Karpas-422 (cell line): ENCODE measurements around the gene MRPL44. TPM values are rescaled to one million over a fixed set of nuclear protein-coding genes. Genes with fewer than 3 reads are reported as not detected.
A peak's percentile ranks its signal among the peaks of the same experiment; 100 is the strongest.

Experiments
- DNase-seq: peaks from one replicate; pipeline ENCODE4 v3.0.0-alpha.2; 2015
- H2AFZ ChIP-seq: fragments of 200-600 bp; sonication (generic); 2 replicates; pipeline ENCODE4 v1.6.1; 2014; ENCODE audit warnings: antibody characterized with exemption, low read length, mixed read lengths
- H3K27ac ChIP-seq: fragments of 200-600 bp; sonication (generic); 2 replicates; pipeline ENCODE4 v1.5.1; 2014; ENCODE audit warnings: mild to moderate bottlenecking, low read length, moderate library complexity
- H3K27me3 ChIP-seq: fragments of 200-600 bp; sonication (generic); 2 replicates; pipeline ENCODE4 v1.6.1; 2014; ENCODE audit warnings: low read length, mixed read lengths
- H3K36me3 ChIP-seq: fragments of 200-600 bp; sonication (generic); 2 replicates; pipeline ENCODE4 v1.6.1; 2014; ENCODE audit warnings: low read length, mixed read lengths; ENCODE audit not compliant: insufficient read depth
- H3K4me1 ChIP-seq: fragments of 200-600 bp; sonication (generic); 2 replicates; pipeline ENCODE4 v1.6.1; 2014; ENCODE audit warnings: mild to moderate bottlenecking, low read length, mixed read lengths
- H3K4me2 ChIP-seq: fragments of 200-600 bp; sonication (generic); 2 replicates; pipeline ENCODE4 v1.6.1; 2014; ENCODE audit warnings: low read length, low read depth, mild to moderate bottlenecking; ENCODE audit not compliant: poor library complexity, severe bottlenecking
- H3K4me3 ChIP-seq: fragments of 200-600 bp; sonication (generic); 2 replicates; pipeline ENCODE4 v1.5.1; 2014; ENCODE audit warnings: mild to moderate bottlenecking, antibody characterized with exemption, low read length, mixed read lengths
- H3K79me2 ChIP-seq: fragments of 200-600 bp; sonication (generic); 2 replicates; pipeline ENCODE4 v1.6.1; 2014; ENCODE audit warnings: mild to moderate bottlenecking, low read length, mixed read lengths
- H3K9ac ChIP-seq: fragments of 200-600 bp; sonication (generic); 2 replicates; pipeline ENCODE4 v1.6.0; 2014; ENCODE audit warnings: low read length
- H3K9me2 ChIP-seq: fragments of 200-600 bp; sonication (generic), shearing (Covaris generic); replicated peaks from 2 replicates; pipeline ENCODE4 v1.6.0; 2014; ENCODE audit warnings: mild to moderate bottlenecking, low read length, moderate library complexity; ENCODE audit not compliant: insufficient read depth
- H3K9me3 ChIP-seq: fragments of 300-700, 200-600 bp; sonication (generic); 2 replicates; pipeline ENCODE4 v1.6.1; 2014; ENCODE audit warnings: low read length, mixed read lengths
- H4K20me1 ChIP-seq: fragments of 200-600 bp; sonication (generic); 2 replicates; pipeline ENCODE4 v1.6.1; 2014; ENCODE audit warnings: mild to moderate bottlenecking, antibody characterized with exemption, low read length, low read depth; ENCODE audit not compliant: insufficient read depth
- total RNA-seq: library from RNA; depleted of rRNA; stranded (reverse); fragments of >200 nt; shearing (Covaris generic); gene quantifications from 2 replicates; pipeline ENCODE4 v1.2.3, GENCODE V29; 2014; ENCODE audit warnings: low replicate concordance

MRPL44 gene
- total RNA-seq, 1 experiment from 2014 or later: 34.9 TPM

GRCh38 chr2:223943135-223943534 lies 14.1 kb upstream of the MRPL44 start:
- Histone ChIP-seq H3K79me2 (no peaks in the 10 kb centered on the region), H3K9me2 (no peaks in the 10 kb centered on the region), H3K4me3 (no peak overlapping the region), H3K27ac (no peak overlapping the region), H3K36me3 (no peaks in the 10 kb centered on the region), H4K20me1 (0 out of 2 replicates have a peak, but pooled peaks cover 2% of the 10 kb centered on the region), H3K9me3 (no peaks in the 10 kb centered on the region), H3K9ac (no peak overlapping the region), H3K27me3 (no peaks in the 10 kb centered on the region), H3K4me1 (peaks cover 15% of the 10 kb centered on the region), H2AFZ (no peak overlapping the region), H3K4me2 (no peak overlapping the region)
- DNase-seq: no peak

GRCh38 chr2:223943561-223944008 lies 13.7 kb upstream of the MRPL44 start:
- Histone ChIP-seq H3K27ac (no peak overlapping the region), H2AFZ (no peak overlapping the region), H3K4me2 (no peak overlapping the region), H3K9ac (no peak overlapping the region), H3K9me3 (no peaks in the 10 kb centered on the region), H3K36me3 (no peaks in the 10 kb centered on the region), H3K79me2 (no peaks in the 10 kb centered on the region), H3K9me2 (no peaks in the 10 kb centered on the region), H3K4me3 (no peak overlapping the region), H3K27me3 (no peaks in the 10 kb centered on the region), H4K20me1 (0 out of 2 replicates have a peak, but pooled peaks cover 2% of the 10 kb centered on the region), H3K4me1 (peaks cover 15% of the 10 kb centered on the region)
- DNase-seq: no peak

GRCh38 chr2:223944166-223944702 lies 13.0 kb upstream of the MRPL44 start:
- Histone ChIP-seq H2AFZ (peak overlapping the region; percentile 86; the same call in 1 of the 2 replicates), H3K9ac (peak overlapping the region; percentile 78)

GRCh38 chr2:223944703-223945531 lies 12.3 kb upstream of the MRPL44 start, which contains the start of gene WDFY1:
Gene WDFY1 (minus strand): TSS chr2:223945335. CDS start chr2:223945284, 51 bp downstream.
- H3K79me2 ChIP-seq: no peaks in the 10 kb centered on the region

More at GRCh38 chr2:223944166-223944702, 13.0 kb upstream of the MRPL44 start:
- DNase-seq: no peak
- Histone ChIP-seq H3K9me3 (no peaks in the 10 kb centered on the region), H3K27ac (no peak overlapping the region), H3K4me2 (peak overlapping the region; percentile 69), H3K36me3 (no peaks in the 10 kb centered on the region), H3K4me1 (peaks cover 15% of the 10 kb centered on the region), H3K79me2 (no peaks in the 10 kb centered on the region), H4K20me1 (no peaks in the 10 kb centered on the region), H3K4me3 (peak overlapping the region; percentile 73), H3K27me3 (no peaks in the 10 kb centered on the region), H3K9me2 (no peaks in the 10 kb centered on the region)

GRCh38 chr2:223945755-223946154 lies 11.5 kb upstream of the MRPL44 start:
- Histone ChIP-seq H4K20me1 (no peaks in the 10 kb centered on the region), H3K4me3 (peak overlapping the region; percentile 73), H3K9me3 (no peaks in the 10 kb centered on the region), H3K4me2 (peak overlapping the region; percentile 69), H3K27me3 (no peaks in the 10 kb centered on the region), H2AFZ (peak overlapping the region; percentile 80), H3K27ac (no peak overlapping the region), H3K9me2 (no peaks in the 10 kb centered on the region), H3K4me1 (peaks cover 21% of the 10 kb centered on the region), H3K9ac (peak overlapping the region; percentile 78), H3K36me3 (no peaks in the 10 kb centered on the region), H3K79me2 (no peaks in the 10 kb centered on the region)
- DNase-seq: no peak

More at GRCh38 chr2:223944703-223945531, 12.3 kb upstream of the MRPL44 start, which contains the start of gene WDFY1:
- no peak within 1 kb of the TSS for H3K27ac ChIP-seq
- no peaks in the 10 kb centered on the region for H3K27me3 ChIP-seq
- H3K9me3 ChIP-seq: no peaks in the 10 kb centered on the region
- DNase-seq: peak; percentile 90
- H4K20me1 ChIP-seq: no peaks in the 10 kb centered on the region
- H3K4me2 ChIP-seq: peak within 1 kb of the TSS; percentile 69
- H3K4me1 ChIP-seq: peaks cover 15% of the 10 kb centered on the region
- H3K9ac ChIP-seq: peak within 1 kb of the TSS; percentile 78
- H3K36me3 ChIP-seq: no peaks in the 10 kb centered on the region
- H3K9me2 ChIP-seq: no peaks in the 10 kb centered on the region
- peak within 1 kb of the TSS; percentile 86 for H2AFZ ChIP-seq
- peak within 1 kb of the TSS; percentile 73 for H3K4me3 ChIP-seq

GRCh38 chr2:223947711-223948205 lies 9.5 kb upstream of the MRPL44 start:
- no peaks in the 10 kb centered on the region for H3K27me3 ChIP-seq
- DNase-seq: no peak
- no peak overlapping the region for H3K27ac ChIP-seq
- no peak overlapping the region for H3K4me2 ChIP-seq
- no peaks in the 10 kb centered on the region for H3K36me3 ChIP-seq
- no peaks in the 10 kb centered on the region for H4K20me1 ChIP-seq
- no peak overlapping the region for H3K4me3 ChIP-seq
- no peak overlapping the region for H3K9ac ChIP-seq
- no peaks in the 10 kb centered on the region for H3K9me2 ChIP-seq
- H3K79me2 ChIP-seq: no peaks in the 10 kb centered on the region
- no peak overlapping the region for H2AFZ ChIP-seq
- peaks cover 34% of the 10 kb centered on the region for H3K4me1 ChIP-seq
- H3K9me3 ChIP-seq: no peaks in the 10 kb centered on the region

- Histone ChIP-seq H4K20me1 (no peaks in the 10 kb centered on the region), H3K27me3 (no peaks in the 10 kb centered on the region), H3K27ac (no peak overlapping the region), H3K9ac (no peak overlapping the region), H3K9me3 (no peaks in the 10 kb centered on the region), H3K9me2 (no peaks in the 10 kb centered on the region), H3K4me1 (peaks cover 33% of the 10 kb centered on the region), H3K36me3 (no peaks in the 10 kb centered on the region), H2AFZ (no peak overlapping the region), H3K79me2 (no peaks in the 10 kb centered on the region), H3K4me3 (no peak overlapping the region), H3K4me2 (no peak overlapping the region)
- DNase-seq: no peak
Observed at GRCh38 chr2:223949241-223949840, 7.9 kb upstream of the MRPL44 start.
